ELF-1 (cell line): ENCODE measurements around the gene TCERG1L.
"Not testable (repeated sequence)": the region's sequence is repeated elsewhere in the genome, so short reads cannot be mapped to it uniquely, and the experiment has no call there.

Experiments used
- DNase-seq: peaks from one replicate; pipeline ENCODE4 v3.0.0-alpha.2; 2016; ENCODE audit warnings: low read depth, low spot score

The TCERG1L gene

DNA sequence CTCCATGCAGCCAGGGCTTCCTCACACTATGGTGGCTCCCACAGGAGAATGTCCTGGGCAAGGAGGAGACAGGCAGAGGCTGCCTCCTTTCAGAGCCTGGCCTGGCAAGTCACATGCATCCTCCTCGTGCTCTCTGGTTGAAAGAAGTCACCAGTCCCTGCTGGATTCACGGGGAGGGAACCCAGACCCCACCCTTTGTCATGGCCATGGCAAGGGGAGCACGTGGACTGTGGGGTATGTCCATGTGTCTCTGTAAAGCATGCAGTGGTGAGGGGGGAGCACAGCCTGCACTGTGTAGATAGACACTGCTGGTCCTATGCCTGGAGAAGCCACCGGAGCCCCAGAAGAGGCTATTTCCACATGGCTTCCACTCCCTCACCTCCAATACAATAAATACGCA, 225.0 kb downstream of the TCERG1L start:
- no peak for DNase-seq

DNA sequence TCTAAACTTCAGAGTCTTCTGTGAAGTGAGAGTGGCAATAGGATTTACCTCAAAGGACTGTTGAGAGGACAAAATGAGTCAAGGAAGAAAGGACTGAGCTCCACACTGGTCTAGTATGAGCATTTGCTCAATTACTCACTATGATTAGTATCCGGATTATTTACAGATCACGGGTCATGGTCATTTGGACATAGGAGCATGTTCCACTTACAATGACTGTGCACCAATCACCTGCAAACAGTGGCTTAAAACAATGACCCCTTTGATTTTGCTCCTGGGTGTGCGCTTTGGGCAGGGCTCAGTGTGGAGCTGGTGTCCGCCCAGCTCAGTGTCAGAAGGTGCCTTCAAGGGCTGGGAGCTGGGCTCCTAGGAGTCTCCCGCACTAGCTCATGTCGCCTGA, 225.4 kb downstream of the TCERG1L start:
- no peak for DNase-seq

DNA sequence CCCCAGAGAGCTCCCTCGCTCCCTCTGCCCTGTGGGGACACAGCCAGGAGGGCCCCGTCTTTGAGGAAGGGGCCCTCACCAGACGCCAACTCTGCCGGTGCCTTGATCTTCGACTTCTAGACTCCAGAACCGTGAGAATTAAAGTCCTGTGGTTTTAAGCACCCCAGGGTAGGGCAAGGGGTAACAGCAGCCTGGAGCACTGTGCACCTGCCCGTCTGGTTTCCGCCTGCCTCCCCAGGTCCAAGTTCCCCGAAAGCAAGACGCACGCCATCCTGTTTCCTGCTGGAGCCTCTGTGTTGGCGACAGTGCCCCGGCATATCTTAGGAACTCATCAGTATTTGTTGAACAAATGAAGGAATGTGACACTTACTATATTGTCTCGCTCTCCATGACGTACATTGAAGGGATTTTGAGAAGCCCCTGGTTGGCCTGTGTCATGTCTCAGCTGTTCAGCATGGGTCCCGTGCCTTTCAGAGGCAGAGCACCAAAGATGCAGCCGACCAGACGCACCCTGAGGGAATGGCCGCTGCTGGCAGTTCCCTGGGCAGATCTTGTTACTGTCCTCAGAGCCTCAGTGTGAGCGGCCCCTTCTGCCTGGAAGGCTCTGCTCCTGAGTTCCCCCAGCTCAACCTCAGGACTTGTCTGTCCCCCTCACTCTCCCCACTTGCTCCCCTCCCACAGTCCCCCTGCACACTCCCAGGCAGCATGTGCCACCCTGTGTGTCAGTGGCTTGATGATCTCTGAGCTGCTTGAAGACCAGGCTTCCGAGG, 226.2 kb downstream of the TCERG1L start:
- peak; percentile 47 for DNase-seq

DNA sequence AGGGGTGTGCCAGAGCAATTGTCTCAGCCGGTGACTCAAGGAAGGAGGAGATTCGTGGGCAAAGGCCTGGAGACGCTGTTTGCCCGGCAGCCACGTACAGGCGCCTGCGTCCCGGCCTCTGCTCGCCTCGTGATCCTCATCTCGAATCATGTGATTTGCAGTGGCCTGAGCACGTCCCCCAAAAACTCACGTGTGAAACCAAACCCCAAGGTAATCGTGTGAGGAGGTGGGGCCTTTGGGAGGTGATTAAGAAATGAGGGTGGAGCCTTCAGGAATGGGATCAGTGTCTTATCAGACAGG, 226.8 kb downstream of the TCERG1L start:
- no peak for DNase-seq

DNA sequence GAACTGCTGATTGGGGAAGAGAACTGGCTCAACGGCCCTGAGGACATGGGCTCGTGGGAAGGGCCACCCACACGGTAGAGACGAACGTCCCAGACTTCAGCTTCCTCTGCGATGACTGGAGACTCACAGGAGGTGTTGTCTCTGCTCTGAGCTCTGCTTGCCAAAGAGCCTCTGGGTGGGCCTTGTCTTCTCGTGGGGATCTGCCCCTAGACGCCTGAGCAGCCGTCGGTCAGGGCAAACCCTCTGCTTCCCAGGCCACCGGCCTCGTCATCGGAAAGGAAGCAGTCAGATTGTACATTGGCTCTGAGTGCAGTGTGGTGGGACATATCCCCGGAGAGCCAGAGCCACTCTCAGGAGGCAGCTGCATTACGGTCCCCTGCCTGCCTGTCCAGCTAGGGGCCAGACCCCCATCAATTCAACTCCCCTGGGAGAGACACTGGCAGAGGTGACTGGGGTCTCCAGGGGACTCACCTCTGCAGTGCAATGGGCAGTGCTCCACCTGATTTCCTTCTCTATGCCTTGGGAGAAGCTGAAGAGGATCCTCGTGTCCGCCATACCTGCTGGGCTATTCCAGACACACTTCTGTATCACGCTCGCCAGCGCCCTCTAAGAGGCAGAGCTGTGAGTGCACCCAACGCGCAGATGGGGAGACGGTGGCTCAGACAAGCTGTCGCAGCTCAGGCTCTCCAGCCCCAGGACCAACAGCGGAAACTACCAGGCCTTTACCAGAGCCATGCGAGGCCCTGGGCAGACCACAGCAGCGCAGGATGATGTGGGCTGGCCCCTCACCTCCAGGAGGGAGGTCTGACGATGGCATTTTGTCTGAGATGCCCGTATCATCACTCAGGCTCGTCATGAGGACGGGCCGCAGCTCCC, 227.4 kb downstream of the TCERG1L start:
- DNase-seq = peak; percentile 75

DNA sequence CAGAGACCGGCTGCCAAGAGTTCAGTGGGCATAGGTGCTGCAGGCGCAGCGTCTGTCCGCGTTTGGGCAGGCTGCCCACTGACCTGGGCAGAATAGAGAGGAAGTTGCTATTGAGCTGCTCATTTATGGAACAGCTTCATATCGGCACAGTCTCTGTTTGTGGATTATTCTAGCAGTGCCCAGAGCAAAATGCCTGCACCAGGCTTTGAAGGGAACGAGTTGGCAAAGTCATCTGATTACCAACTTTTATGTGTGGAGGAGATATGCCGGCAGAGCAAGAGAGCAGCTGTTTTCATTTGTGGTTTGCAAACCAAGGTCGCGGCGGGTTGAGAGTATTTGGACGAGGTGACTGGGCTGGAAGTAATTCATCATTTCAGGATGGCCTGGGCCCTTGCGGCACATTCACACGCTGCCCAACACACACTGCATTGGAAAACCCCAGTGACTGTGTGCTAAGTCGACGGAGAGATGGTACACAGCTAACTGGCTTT, 228.5 kb downstream of the TCERG1L start:
- no peak for DNase-seq

DNA sequence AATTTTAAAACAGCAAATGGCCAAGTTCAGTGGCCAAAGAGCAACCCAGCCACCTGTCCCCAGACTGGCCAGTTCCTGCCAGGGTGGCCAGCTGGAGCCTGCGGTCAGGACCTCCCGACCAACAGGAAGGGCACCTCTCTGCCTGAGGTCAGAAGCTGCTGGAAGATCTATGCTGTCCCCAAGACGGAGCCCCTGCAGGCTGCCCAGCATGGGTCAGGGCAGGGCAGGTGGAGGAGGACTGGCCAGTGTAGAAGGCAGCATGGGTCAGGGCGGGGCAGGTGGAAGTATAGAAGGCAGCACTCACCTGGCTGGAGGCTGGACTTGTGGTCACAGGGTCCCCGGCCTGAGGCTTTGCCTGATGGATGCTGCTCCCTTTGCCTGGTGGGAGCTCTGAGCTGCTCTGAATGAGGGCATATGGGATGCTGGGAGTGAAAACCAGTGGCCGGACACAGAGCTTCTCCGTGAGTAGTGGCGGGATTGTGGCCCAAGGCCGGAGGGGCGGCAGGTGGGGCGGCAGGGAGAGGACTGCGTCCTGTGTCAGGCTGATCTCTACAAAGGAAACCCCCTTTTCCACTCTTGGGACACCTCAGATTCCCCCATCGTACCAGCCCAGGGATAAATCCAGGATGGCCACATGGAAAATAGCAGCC, 229.2 kb downstream of the TCERG1L start:
- no peak for DNase-seq

DNA sequence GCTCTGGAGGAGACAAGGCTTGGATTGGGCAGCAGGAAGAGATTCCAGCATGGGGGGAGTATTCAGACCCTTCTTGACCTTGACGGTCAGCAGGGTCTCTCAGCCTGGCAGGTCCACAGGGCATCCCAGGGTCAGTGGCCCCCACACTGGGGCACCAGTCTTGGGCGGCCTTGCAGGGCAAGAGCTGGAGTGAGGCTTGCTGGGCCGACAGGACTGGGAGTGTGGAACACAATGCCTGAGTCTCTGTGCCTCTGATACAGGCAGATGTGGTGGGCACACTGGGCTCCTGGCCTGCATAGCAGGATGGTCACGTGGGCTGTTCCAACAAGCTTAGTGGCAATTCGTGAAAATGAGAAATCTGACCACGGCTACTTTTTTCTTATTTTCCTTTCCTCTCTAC, 229.7 kb downstream of the TCERG1L start:
- no peak for DNase-seq

DNA sequence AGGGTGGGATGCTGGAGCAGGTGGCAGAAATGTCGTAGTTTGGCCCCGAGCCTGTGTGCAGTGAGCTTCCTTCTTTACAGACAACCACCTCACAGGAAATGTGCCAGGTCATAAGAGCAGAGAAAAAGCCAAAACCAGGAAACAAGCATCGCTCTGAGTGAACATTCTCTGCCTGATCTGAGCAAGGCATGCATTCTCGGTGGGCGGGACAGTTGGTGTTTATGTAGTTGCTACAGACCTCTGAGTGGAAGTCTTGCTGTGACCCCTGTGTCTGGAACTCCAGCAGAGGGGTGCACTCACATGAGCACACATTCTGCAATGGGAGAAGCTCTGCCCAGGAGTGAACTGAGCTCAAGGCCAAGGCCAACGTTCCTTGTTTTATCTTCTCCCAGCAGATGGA, 230.1 kb downstream of the TCERG1L start:
- no peak for DNase-seq

DNA sequence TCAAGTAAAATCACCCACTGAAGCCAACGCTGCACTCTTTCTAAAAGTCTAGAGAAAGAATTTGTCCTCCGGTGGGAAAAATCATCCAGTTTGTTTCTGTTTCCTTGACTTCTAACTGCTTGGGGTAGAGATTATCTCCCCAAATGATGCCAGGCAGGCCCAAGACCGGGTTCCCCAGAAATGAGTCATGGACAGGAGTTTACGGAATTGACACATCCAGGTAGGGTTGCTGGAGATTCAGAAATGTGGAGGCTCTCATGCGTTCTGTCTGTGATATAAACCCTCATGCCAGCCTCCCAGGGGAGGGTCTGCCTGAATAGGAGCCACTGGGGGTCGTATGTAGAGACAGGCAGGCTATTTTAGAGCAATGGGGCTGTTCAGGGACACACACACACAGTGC, 230.9 kb downstream of the TCERG1L start:
- no peak for DNase-seq

DNA sequence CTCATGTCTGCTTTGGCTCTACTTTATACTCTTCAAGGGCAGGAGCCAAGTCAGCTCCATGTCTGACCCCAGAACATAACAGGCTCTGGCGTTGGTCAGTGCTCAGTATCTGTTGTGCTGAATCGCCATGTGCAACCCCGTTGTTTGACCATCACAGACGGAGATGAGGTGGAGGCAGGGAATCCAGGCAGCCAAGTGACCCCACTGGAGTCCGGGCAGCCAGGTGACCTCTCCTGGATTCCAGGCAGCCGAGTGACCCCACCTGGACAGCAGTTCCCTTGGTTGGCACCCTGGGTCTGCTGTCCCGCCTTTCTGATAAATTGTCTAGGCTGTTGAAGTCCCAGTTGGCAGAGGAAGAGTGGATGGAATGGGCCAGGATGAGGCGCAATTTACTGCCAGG, 232.2 kb downstream of the TCERG1L start:
- DNase-seq = no peak

DNA sequence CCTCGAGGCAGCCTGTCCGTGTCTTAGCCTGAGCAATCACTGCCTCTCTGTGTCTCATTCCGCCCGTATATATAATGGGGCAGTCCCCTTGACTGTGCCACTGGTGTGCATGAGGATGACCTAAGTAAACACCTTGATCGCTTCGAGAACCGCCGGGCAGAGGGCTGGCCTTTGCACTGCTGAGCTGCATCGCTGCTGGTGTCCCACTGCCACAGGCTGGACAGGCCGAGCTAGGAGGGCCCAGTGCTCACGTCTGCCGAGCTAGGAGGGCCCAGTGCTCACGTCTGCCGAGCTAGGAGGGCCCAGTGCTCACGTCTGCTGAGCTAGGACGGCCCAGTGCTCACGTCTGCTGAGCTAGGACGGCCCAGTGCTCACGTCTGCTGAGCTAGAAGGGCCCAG, 232.6 kb downstream of the TCERG1L start:
- DNase-seq = not testable (repeated sequence)

DNA sequence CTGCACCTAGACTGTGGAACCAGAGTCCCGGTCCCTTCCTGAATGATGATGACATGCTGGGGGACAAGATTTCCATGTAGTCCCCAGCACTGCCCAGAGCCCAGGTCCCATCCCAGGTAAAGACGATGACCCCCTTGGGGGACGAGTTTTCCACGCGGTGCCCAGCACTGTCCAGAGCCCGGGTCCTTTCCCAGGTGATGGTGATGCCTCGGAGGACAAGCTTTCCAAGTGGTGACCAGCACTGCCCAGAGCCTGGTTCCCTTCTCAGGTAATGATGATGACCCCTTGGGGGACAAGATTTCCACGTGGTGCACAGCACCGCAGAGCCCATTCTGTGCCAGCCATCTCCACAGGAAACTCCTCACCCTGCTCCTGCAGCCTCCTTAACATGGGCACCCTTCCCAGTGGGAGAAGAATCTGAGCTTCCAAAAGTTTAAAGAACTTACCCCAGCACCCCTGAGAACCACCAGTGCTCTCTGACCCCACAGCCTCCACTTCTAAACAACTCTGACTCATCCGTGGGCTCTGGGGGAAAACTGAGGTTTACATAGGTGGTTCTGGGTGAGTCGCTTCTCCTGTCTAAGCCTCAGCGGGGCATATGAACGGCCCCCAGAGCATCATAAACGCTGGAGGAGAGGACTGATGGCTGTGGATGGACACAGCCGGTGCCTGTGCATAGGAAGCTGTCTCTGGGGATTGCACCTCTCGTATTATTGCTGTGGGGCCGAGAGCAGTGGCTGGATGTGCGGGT, 233.2 kb downstream of the TCERG1L start:
- no peak for DNase-seq

DNA sequence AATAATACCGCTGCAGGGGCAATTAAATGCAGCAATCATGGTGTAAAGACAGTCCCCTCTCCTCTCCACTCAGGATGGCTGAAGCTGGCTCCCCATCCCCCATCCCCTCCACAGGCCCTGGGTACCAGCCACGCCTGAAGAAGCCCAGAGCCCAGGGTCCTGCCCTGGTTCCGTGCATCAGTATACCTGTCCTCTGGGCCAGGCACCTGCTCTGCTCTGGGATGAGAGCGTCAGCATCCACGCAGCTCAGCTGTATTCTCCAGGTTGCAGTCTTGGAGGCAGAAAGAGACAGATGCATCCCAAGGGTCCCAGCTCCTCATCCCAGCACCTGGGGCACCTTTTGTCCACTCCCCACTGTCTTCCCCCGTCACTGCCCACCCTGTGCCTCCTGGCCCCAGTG, 233.8 kb downstream of the TCERG1L start:
- DNase-seq = no peak

DNA sequence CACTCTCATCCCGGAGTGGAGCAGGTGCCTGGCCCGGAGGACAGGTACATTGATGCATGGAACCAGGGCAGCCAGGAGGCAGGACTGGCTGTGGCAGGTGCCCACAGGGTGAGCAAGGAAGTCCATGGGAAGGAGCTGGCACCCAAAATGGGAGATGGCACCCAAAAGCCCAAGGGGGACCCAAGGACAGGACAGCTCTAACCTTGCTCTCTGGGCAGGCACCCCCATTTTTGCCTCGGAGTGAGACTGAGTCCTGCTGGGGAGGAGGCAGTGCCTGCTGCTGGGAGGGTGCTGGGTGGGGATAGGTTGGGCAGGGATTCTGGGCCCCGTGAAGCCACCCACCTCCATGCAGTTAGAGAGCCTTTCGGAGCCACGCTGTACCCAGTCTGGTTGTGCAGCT, 234.5 kb downstream of the TCERG1L start:
- DNase-seq = no peak

DNA sequence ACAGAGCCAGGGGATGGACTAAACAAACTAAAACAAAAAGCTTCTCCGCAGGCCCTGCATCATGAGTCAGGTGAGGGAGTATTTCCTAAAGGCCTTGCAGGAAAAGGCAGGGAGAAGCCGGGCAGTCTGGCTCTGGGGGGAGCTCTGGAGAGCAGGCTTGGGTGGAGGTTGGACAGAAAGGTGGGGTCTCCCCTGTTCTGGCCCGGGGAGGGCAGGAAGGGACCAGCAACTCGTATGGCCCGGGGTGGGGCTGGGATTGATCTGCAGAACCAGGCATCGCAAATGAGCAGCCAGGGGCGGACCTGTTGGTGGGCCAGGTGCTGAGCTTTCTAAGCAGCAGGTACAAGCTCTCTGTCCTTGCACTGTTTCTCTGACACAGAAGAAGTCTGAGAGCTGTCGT, 235.2 kb downstream of the TCERG1L start:
- no peak for DNase-seq

DNA sequence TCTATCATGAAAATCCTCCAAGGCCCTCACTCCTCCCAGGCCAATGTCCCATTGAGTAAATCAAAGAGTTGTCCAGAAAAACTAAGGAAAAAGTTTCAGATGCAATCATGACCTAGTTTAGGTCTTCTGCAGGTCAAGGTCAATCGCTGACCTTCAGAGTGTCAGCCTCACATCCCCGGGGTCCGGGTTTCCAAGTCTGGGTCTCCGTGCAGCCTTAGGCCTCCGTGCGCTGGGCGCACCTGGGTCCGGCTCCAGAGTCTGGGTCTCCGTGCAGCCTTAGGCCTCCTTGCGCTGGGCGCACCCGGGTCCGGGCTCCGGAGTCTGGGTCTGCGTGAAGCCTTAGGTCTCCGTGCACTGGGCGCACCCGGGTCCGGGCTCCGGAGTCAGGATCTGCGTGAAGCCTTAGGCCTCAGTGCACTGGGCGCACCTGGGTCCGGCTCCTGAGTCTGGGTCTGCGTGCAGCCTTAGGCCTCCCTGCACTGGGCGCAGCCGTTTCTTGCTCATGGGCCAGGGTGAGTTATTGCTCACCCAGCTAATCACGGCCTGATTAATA, 236.2 kb downstream of the TCERG1L start:
- DNase-seq = no peak

DNA sequence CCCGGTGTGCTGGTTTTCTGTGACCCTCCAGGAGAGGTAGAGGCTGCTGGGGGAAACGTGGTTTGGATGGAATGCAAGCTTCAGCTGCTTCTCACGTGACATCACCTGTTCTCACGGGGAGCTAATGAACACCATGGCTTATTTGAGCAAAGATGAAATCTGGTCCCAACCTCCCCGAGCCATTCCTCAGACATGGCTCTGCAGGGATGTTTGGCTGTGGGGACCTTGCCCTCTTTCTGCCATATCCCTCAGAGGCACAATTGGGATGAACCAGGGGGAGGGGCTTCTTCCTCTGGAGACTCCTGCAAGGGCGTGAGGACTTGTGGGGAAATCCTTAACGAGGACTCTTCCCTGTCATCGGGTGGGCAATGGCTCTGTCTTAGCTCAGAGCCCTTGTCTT, 236.8 kb downstream of the TCERG1L start:
- DNase-seq = no peak

DNA sequence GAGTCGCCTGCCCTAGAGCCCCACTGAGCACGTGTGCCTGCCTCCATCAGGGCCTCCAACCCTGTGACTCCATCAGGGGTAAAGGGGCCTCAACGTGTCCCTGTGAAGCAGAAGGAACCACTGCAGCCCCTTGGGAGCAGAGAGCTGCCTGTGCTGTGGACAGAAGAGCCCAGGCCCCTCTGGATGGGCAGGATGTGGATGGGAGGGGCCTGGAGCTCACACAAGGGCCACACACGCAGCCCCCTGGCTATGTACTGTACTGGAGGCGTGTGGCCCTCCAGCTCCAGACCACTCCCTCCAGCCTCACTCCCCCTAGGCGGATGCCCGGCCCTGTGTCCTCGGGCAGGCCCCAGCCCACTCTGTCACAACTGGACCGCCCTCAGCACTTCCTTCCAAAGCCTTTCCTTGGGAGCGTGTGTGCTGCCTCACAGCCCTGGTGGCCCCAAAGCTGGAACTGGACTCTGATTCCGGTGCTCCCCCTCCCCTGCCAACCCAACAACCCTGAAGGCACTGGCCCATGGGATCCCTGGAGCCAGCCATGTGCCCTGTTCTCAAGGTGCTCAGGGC, 238.0 kb downstream of the TCERG1L start:
- DNase-seq = no peak

DNA sequence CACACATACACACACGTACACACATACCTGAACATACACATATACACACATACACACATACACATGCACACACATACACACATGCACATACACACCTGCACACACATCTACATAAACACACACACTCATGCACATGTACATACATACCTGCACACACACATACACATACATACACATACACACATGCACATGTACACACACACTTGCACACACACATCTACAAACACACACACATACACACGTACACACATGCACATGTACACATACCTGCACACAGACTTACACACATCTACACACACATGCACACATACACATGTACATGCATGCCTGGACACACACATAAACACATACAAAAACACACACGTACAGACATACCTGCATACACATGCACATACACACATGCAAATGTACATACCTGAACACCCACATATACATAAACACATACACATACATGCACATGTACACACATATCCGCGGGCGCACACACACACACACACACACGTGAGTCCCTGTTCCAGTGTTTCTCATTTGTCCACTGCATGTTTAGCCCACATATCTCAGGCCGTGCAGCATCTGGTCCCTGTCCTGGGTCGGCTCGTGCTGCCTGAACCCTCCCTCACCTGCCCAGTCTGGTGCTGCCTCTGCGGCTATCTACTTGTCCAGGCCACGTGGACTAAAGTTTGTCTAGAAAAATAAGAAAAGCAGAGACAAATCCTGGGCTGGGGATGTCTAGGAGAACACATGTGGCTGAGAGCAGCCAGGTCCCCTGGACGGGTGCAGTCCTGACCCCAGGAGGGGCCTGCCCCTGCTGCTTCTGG, 238.7 kb downstream of the TCERG1L start:
- no peak for DNase-seq
